Measurements from ENCODE around the gene ZNF557.

DNA sequence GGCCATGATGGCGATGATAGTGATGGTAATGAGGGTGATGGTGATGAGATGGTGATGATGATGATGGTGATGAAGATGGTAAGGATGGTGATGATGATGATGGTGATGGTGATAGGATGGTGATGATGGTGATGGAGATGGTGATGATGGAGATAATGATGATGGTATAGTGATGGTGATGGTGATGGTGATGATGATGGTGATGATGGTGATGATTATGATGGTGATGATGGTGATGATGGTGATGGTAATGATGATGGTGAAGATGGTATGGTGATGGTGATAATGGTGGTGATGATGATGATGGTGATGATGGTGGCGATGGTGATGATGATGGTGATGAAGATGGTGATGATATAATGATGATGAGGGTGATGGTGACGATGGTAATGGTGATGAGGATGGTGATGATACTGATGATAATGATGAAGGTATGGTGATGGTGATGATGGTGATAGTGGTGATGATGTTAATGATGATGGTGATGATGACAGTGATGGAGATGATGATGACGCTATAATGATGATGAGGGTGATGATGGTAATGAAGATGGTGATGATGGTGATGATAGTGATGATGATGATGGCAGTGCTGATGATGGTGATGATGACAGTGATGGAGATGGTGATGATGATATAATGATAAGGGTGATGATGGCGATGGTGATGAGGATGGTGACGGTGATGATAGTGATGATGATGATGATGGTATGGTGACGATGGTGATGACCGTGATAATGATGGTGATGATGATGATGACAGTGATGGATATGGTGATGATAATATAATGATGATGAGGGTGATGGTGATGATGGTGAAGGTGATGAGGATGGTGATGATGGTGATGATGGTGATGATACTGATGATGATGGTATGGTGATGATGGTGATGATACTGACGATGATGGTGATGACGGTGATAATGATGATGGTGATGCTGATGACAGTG lies 37.5 kb downstream of the ZNF557 start:
- TF ChIP-seq EP300 (IDR thresholded peaks at IDR 0.05) (no peak), POLR2A (IDR thresholded peaks at IDR 0.05) (no peak)

Data from sigmoid colon (tissue), 4 donors.